Trophoblast cell (in vitro differentiated cells and primary cell): ENCODE data around the gene RABGAP1.
A peak's percentile ranks its signal among the peaks of the same experiment; 100 is the strongest.

Experiments
- DNase-seq, 2 donors: peaks; one replicate each; pipeline ENCODE4 v3.0.0-alpha.2; 2016
- H2AFZ ChIP-seq: 2 replicates; pipeline ENCODE4 v1.6.1; 2013; ENCODE audit warnings: low read length, moderate library complexity, mild to moderate bottlenecking; ENCODE audit not compliant: insufficient read depth, poor library complexity
- H2AK5ac ChIP-seq: 2 replicates; pipeline ENCODE4 v1.6.1; 2013; ENCODE audit warnings: mild to moderate bottlenecking, low read length
- H2BK120ac ChIP-seq: 2 replicates; pipeline ENCODE4 v1.6.1; 2013; ENCODE audit warnings: low read length, mild to moderate bottlenecking, moderate library complexity; ENCODE audit not compliant: insufficient read depth, poor library complexity
- H2BK12ac ChIP-seq: 2 replicates; pipeline ENCODE4 v1.6.1; 2013; ENCODE audit warnings: mild to moderate bottlenecking, low read length, moderate library complexity
- H2BK5ac ChIP-seq: 2 replicates; pipeline ENCODE4 v1.6.1; 2013; ENCODE audit warnings: low read length, low read depth, moderate library complexity, mild to moderate bottlenecking; ENCODE audit not compliant: poor library complexity
- H3K14ac ChIP-seq: 2 replicates; pipeline ENCODE4 v1.6.1; 2013; ENCODE audit warnings: mild to moderate bottlenecking, low read length
- H3K18ac ChIP-seq: 2 replicates; pipeline ENCODE4 v1.6.1; 2013; ENCODE audit warnings: mild to moderate bottlenecking, low read length
- H3K23ac ChIP-seq: 2 replicates; pipeline ENCODE4 v1.6.1; 2013; ENCODE audit warnings: low read length
- H3K27ac ChIP-seq: 2 replicates; pipeline ENCODE4 v1.5.1; 2013; ENCODE audit warnings: low read depth, mild to moderate bottlenecking, inconsistent platforms, low read length, moderate library complexity
- H3K27me3 ChIP-seq: 2 replicates; pipeline ENCODE4 v1.6.1; 2013; ENCODE audit warnings: inconsistent platforms, mild to moderate bottlenecking, low read length, moderate library complexity; ENCODE audit not compliant: insufficient read depth
- H3K36me3 ChIP-seq, 2 experiments: 1 replicate in 1 of 2; 2 replicates in 1 of 2; pipeline ENCODE4 v1.6.1; 2013; ENCODE audit warnings: low read length in 2 of 2, mild to moderate bottlenecking in 2 of 2, moderate library complexity in 1 of 2; ENCODE audit not compliant: insufficient read depth in 2 of 2, control insufficient read depth in 1 of 2
- H3K4ac ChIP-seq: 2 replicates; pipeline ENCODE4 v1.6.1; 2013; ENCODE audit warnings: low read depth, mild to moderate bottlenecking, low read length, moderate library complexity
- H3K4me1 ChIP-seq, 2 experiments: 1 replicate in 1 of 2; 2 replicates in 1 of 2; pipeline ENCODE4 v1.6.1; 2013; ENCODE audit warnings: low read length in 2 of 2, mild to moderate bottlenecking in 2 of 2, moderate library complexity in 1 of 2; ENCODE audit not compliant: insufficient read depth in 2 of 2, control insufficient read depth in 1 of 2
- H3K4me2 ChIP-seq: 2 replicates; pipeline ENCODE4 v1.6.1; 2013; ENCODE audit warnings: inconsistent platforms, mild to moderate bottlenecking, low read length, moderate library complexity
- H3K4me3 ChIP-seq: 2 replicates; pipeline ENCODE4 v1.5.1; 2013; ENCODE audit warnings: mild to moderate bottlenecking, low read depth, low read length, inconsistent platforms
- H3K79me1 ChIP-seq: one replicate; pipeline ENCODE4 v1.6.1; 2013; ENCODE audit warnings: low read length
- H3K79me2 ChIP-seq: 2 replicates; pipeline ENCODE4 v1.6.1; 2013; ENCODE audit warnings: low read length, mild to moderate bottlenecking; ENCODE audit not compliant: control insufficient read depth, insufficient read depth, poor library complexity
- H3K9ac ChIP-seq: 2 replicates; pipeline ENCODE4 v1.6.1; 2013; ENCODE audit warnings: mild to moderate bottlenecking, low read length
- H3K9me3 ChIP-seq: 2 replicates; pipeline ENCODE4 v1.6.1; 2013; ENCODE audit warnings: low read depth, mild to moderate bottlenecking, control low read depth, inconsistent platforms, low read length; ENCODE audit not compliant: insufficient read depth
- H4K12ac ChIP-seq: 2 replicates; pipeline ENCODE4 v1.6.1; 2013; ENCODE audit warnings: low read depth, mild to moderate bottlenecking, low read length, moderate library complexity
- H4K8ac ChIP-seq: 2 replicates; pipeline ENCODE4 v1.6.1; 2013; ENCODE audit warnings: low read depth, mild to moderate bottlenecking, low read length, moderate library complexity
- H4K91ac ChIP-seq: one replicate; pipeline ENCODE4 v1.6.1; 2013; ENCODE audit warnings: low read depth, mild to moderate bottlenecking, low read length, moderate library complexity
- WGBS: extraction: QIAGEN DNeasy Blood & Tissue Kit; methylation state at CpG from one replicate; pipeline ENCODE4 v1.1.7; 2013; ENCODE audit warnings: missing lambda C conversion rate; ENCODE audit not compliant: insufficient read length, insufficient coverage; ENCODE audit errors: extremely low coverage; 5-methylcytosine and 5-hydroxymethylcytosine counted together

The RABGAP1 gene

DNA sequence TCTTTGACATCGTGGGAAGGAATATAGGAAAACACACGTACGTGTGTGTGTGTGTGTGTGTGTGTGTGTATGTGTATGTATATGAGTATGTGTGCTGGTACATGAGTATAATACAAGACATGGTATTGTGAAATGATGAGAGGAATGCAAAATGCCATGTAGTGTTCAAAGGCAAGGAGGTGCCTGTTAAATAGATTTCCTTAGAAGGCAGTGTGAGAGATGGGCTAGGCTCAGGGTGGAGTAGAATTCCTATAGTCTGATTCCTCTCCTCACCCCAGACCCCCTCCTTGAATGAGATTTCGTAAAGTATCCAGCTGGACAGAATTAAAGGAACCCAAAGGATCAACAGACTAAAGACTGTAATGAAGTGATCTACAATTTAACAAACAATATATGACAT, 103.8 kb downstream of the RABGAP1 start:
- H2AK5ac ChIP-seq = no peak overlapping the region
- no peak overlapping the region for H4K91ac ChIP-seq
- no peak overlapping the region for H3K14ac ChIP-seq
- no peak overlapping the region for H3K18ac ChIP-seq
- H3K4me1 ChIP-seq = no peaks in the 10 kb centered on the region
- no peak overlapping the region for H2BK120ac ChIP-seq
- WGBS = no CpG with 5 or more reads among the region's 4 CpGs
- H3K4me2 ChIP-seq = no peak overlapping the region
- H3K9ac ChIP-seq = no peak overlapping the region
- no peaks in the 10 kb centered on the region for H3K79me2 ChIP-seq
- no peak overlapping the region for H2BK12ac ChIP-seq
- no peak overlapping the region for H3K4me3 ChIP-seq
- H3K4ac ChIP-seq = no peak overlapping the region
- H4K12ac ChIP-seq = no peak overlapping the region
- H4K8ac ChIP-seq = no peak overlapping the region
- H3K9me3 ChIP-seq = no peaks in the 10 kb centered on the region
- no peak overlapping the region for H2BK5ac ChIP-seq
- H2AFZ ChIP-seq = no peak overlapping the region
- no peak overlapping the region for H3K27ac ChIP-seq
- peak; percentile 65 to 76 for DNase-seq
- no peak overlapping the region for H3K23ac ChIP-seq
- no peaks in the 10 kb centered on the region for H3K27me3 ChIP-seq
- H3K36me3 ChIP-seq = peaks cover 0 to 2% of the 10 kb centered on the region in 2 experiments
- no peaks in the 10 kb centered on the region for H3K79me1 ChIP-seq

DNA sequence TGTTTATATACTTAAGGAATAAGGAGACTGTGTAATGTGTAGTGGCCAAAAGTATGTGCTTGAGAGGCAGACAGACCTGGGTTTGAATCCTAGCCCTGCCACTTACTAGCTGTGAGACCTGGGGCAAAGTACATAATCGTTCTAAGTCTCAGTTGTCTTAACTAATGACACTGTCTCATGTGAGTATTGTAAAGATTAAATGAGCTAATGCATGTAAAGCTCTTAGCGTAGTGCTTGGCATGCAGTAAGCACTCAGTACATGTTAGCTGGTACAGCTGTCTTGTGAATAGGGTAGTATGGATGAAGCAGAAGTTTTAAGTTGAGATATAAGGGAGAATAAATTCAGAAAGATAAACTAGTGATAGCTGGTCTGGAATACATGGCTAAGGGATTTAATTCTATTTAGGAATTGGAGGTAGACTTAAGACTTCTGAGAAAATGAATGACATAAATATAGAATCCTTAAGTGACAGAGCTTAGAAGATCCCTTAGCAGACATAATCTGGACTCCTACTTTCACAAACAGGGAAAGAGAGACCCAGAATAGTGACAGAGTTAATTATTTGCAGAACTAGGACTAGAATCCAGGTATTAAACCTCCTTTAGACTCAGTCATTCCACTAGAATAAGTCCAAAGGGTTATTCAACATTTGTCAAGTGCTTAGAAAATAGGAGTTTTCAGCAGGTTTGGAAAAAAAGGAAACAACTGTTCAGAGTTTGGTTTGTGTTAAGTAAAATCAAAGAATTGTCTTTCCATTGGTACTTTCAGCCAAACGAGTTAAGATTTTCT, 105.8 kb downstream of the RABGAP1 start:
- Histone ChIP-seq H2AFZ (no peak overlapping the region), H2AK5ac (no peak overlapping the region), H3K27me3 (no peaks in the 10 kb centered on the region), H3K9ac (no peak overlapping the region), H3K36me3 (peaks cover 2 to 3% of the 10 kb centered on the region in 2 experiments), H2BK120ac (no peak overlapping the region), H3K18ac (no peak overlapping the region), H4K8ac (no peak overlapping the region), H3K23ac (no peak overlapping the region), H3K9me3 (no peaks in the 10 kb centered on the region), H3K4me2 (no peak overlapping the region), H3K79me2 (no peaks in the 10 kb centered on the region), H3K27ac (no peak overlapping the region), H4K12ac (no peak overlapping the region), H4K91ac (no peak overlapping the region), H2BK5ac (no peak overlapping the region), H3K4me3 (no peak overlapping the region), H3K79me1 (no peaks in the 10 kb centered on the region), H3K14ac (no peak overlapping the region), H3K4me1 (no peaks in the 10 kb centered on the region), H2BK12ac (no peak overlapping the region), H3K4ac (no peak overlapping the region)
- DNase-seq = no peak
- WGBS = no CpG with 5 or more reads among the region's 3 CpGs

DNA sequence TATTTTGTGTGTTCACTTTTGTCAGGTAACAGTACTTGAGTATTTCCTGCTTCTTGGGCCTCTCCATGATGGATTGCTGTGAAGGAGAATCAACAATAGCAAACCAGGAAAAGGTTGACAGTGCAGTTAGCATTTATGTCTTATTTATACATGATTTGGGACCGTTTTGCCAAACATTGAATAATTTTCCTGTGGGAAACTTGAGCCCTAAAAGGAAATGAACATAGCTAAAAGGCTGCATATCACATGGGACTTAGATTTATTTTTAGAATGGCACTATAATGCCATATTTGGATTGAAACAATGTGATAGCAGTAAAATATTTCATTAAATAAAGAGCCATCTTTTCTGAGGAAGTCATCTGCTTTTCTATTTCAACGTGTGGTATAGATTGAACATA, 107.9 kb downstream of the RABGAP1 start:
- Histone ChIP-seq H3K9me3 (no peaks in the 10 kb centered on the region), H3K14ac (no peak overlapping the region), H3K79me1 (no peaks in the 10 kb centered on the region), H4K91ac (no peak overlapping the region), H3K36me3 (peaks cover 2 to 3% of the 10 kb centered on the region in 2 experiments), H3K23ac (no peak overlapping the region), H4K12ac (no peak overlapping the region), H3K27ac (no peak overlapping the region), H4K8ac (no peak overlapping the region), H3K4me2 (no peak overlapping the region), H3K9ac (no peak overlapping the region), H3K4me1 (no peaks in the 10 kb centered on the region), H2BK120ac (no peak overlapping the region), H2BK12ac (no peak overlapping the region), H3K79me2 (no peaks in the 10 kb centered on the region), H2AFZ (no peak overlapping the region), H2AK5ac (no peak overlapping the region), H3K18ac (no peak overlapping the region), H3K4me3 (no peak overlapping the region), H2BK5ac (no peak overlapping the region), H3K27me3 (no peaks in the 10 kb centered on the region), H3K4ac (no peak overlapping the region)
- no CpG with 5 or more reads among the region's 2 CpGs for WGBS
- no peak for DNase-seq

DNA sequence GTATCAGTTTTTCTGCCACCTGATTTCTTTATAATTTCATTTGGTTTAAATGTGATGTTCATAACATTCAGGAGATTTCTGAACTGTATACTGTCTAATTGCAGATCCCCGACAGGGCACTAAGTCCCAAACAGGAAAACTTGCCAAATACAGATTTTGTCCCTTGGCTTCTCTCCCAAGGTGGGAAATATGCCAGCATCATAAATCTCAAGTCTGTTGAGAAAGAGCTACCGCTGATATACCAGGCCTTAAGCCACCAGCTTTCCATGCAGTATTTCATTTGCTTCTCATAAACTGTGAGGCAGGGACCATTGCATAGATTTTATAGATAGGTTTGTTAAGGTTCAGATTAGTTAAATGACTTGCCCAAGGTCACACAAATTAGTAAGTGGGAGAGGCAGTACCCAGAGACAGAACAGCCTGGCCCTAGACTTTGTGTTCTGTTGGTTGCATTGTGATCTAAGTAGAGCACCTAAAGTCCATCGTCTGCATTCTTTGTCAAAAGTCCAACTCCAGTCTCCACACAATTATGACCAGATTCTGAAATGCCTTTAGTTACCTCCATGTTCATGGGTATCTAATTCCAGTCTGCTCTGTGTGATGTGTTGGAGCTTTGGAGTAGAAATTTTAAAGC, 108.9 kb downstream of the RABGAP1 start:
- no peak overlapping the region for H3K23ac ChIP-seq
- no CpG with 5 or more reads among the region's 3 CpGs for WGBS
- no peaks in the 10 kb centered on the region for H3K4me1 ChIP-seq
- peaks cover 2 to 3% of the 10 kb centered on the region in 2 experiments for H3K36me3 ChIP-seq
- H2BK5ac ChIP-seq = no peak overlapping the region
- no peak overlapping the region for H3K4me3 ChIP-seq
- H3K79me1 ChIP-seq = no peaks in the 10 kb centered on the region
- H4K91ac ChIP-seq = no peak overlapping the region
- no peak overlapping the region for H3K14ac ChIP-seq
- no peak overlapping the region for H2BK120ac ChIP-seq
- H3K27ac ChIP-seq = no peak overlapping the region
- H2AFZ ChIP-seq = no peak overlapping the region
- DNase-seq = no peak
- no peak overlapping the region for H3K4ac ChIP-seq
- no peak overlapping the region for H3K9ac ChIP-seq
- no peaks in the 10 kb centered on the region for H3K9me3 ChIP-seq
- H4K8ac ChIP-seq = no peak overlapping the region
- H3K27me3 ChIP-seq = no peaks in the 10 kb centered on the region
- no peaks in the 10 kb centered on the region for H3K79me2 ChIP-seq
- H2BK12ac ChIP-seq = no peak overlapping the region
- H4K12ac ChIP-seq = no peak overlapping the region
- H3K18ac ChIP-seq = no peak overlapping the region
- H3K4me2 ChIP-seq = no peak overlapping the region
- no peak overlapping the region for H2AK5ac ChIP-seq
